Endothelial cell of umbilical vein (primary cell): Measurements from ENCODE around the gene NPLOC4. TPM values are rescaled to one million over a fixed set of nuclear protein-coding genes. Genes with fewer than 3 reads are reported as not detected.

Source experiments
- BruUV-seq: library from RNA; stranded (reverse); fragments of 400-500 nt; replicated peaks from 2 replicates; lab custom pipeline; 2021; lab: Mats Ljungman, UMichigan
- CTCF ChIA-PET: fragments of 300-600, 350-600 bp; sonication (Branson Sonifier 250); formaldehyde crosslinking; loops from one replicate; lab custom pipeline; 2021; ENCODE audit warnings: antibody characterized with exemption, inconsistent platforms; lab: Charles Lee
- POLR2A ChIA-PET: fragments of 300-600, 350-600 bp; sonication (Branson Sonifier 250); formaldehyde crosslinking; loops from one replicate; lab custom pipeline; 2021; ENCODE audit warnings: antibody characterized with exemption, inconsistent platforms; lab: Charles Lee
- DNase-seq: peaks from one replicate; pipeline ENCODE4 v3.0.0-alpha.2; 2011; ENCODE audit warnings: low read depth, low spot score
- FAIRE-seq: peaks from 2 replicates; lab custom pipeline; 2011; peaks lifted over from hg19 to GRCh38; lab: Jason Lieb, UNC
- H2AFZ ChIP-seq: 2 replicates; pipeline ENCODE4 v1.6.0; 2012; ENCODE audit warnings: low read depth, low read length, control low read depth, inconsistent platforms
- H3K27ac ChIP-seq: 2 replicates; pipeline ENCODE4 v1.5.1; 2011; ENCODE audit warnings: low read depth, mild to moderate bottlenecking, control low read depth, low read length, moderate library complexity; ENCODE audit not compliant: insufficient read depth
- H3K27me3 ChIP-seq, 2 experiments: 2 replicates each; pipeline versions ENCODE4 v1.6.0 to v1.6.1; 2011; ENCODE audit warnings: low read length in 2 of 2, mixed read lengths in 1 of 2; ENCODE audit not compliant: control insufficient read depth in 2 of 2, insufficient read depth in 2 of 2
- H3K36me3 ChIP-seq, 2 experiments: 2 replicates in 1 of 2; 3 replicates in 1 of 2; pipeline ENCODE4 v1.5.1; 2011; ENCODE audit warnings: low read length in 2 of 2, mild to moderate bottlenecking in 1 of 2, moderate library complexity in 1 of 2; ENCODE audit not compliant: control insufficient read depth in 2 of 2, insufficient read depth in 2 of 2; ENCODE audit errors: extremely low read depth in 1 of 2
- H3K4me1 ChIP-seq: 3 replicates; pipeline ENCODE4 v1.5.1; 2011; ENCODE audit warnings: mild to moderate bottlenecking, low read length; ENCODE audit not compliant: control insufficient read depth, insufficient read depth; ENCODE audit errors: extremely low read depth
- H3K4me2 ChIP-seq: 2 replicates; pipeline ENCODE4 v1.6.1; 2011; ENCODE audit warnings: low read length, control low read depth, mixed read lengths; ENCODE audit not compliant: insufficient read depth
- H3K4me3 ChIP-seq, 3 experiments: fragments of 200-600 bp in 1 of 3; sonication (generic), shearing (Covaris generic) in 1 of 3; replicated peaks in 1 of 3; 2 replicates each; pipeline ENCODE4 v1.5.1; 2011 to 2016; ENCODE audit warnings: control low read depth in 3 of 3, low read length in 3 of 3, mild to moderate bottlenecking in 2 of 3, inconsistent platforms in 1 of 3, low read depth in 1 of 3, moderate library complexity in 1 of 3; ENCODE audit not compliant: insufficient read depth in 1 of 3
- H3K79me2 ChIP-seq: 2 replicates; pipeline ENCODE4 v1.6.0; 2012; ENCODE audit warnings: low read length, inconsistent platforms; ENCODE audit not compliant: control insufficient read depth, insufficient read depth
- H3K9ac ChIP-seq: replicated peaks from 2 replicates; pipeline ENCODE3; 2011; ENCODE audit warnings: low read length, control low read depth; ENCODE audit not compliant: insufficient read depth; ENCODE audit errors: extremely low read depth
- H3K9me1 ChIP-seq: replicated peaks from 3 replicates; pipeline ENCODE4 v1.6.0; 2011; ENCODE audit warnings: mild to moderate bottlenecking, low read length; ENCODE audit not compliant: control insufficient read depth, insufficient read depth; ENCODE audit errors: extremely low read depth
- H3K9me3 ChIP-seq: replicated peaks from 2 replicates; pipeline ENCODE4 v1.5.1; 2012; ENCODE audit warnings: low read length, inconsistent platforms; ENCODE audit not compliant: control insufficient read depth, insufficient read depth
- H4K20me1 ChIP-seq: replicated peaks from 2 replicates; pipeline ENCODE3; 2011; ENCODE audit warnings: mild to moderate bottlenecking, low read length; ENCODE audit not compliant: control insufficient read depth, insufficient read depth; ENCODE audit errors: extremely low read depth
- EZH2 ChIP-seq: IDR thresholded peaks from 2 replicates; pipeline ENCODE4 v1.6.1; 2012; ENCODE audit warnings: borderline replicate concordance, low read depth, mild to moderate bottlenecking, moderate library complexity, low read length, inconsistent platforms; ENCODE audit not compliant: severe bottlenecking
- FOS ChIP-seq: IDR thresholded peaks from 2 replicates; pipeline ENCODE4 v1.6.1; 2011; ENCODE audit warnings: mild to moderate bottlenecking, low read length, moderate library complexity, borderline replicate concordance; ENCODE audit not compliant: insufficient read depth
- GATA2 ChIP-seq: IDR thresholded peaks from 2 replicates; pipeline ENCODE4 v1.7.0; 2011; ENCODE audit warnings: low read depth, mild to moderate bottlenecking, moderate library complexity, mixed read lengths, low read length; ENCODE audit not compliant: insufficient read length, insufficient read depth
- JUN ChIP-seq: IDR thresholded peaks from 2 replicates; pipeline ENCODE4 v1.6.1; 2011; ENCODE audit warnings: borderline replicate concordance, low read depth; ENCODE audit not compliant: insufficient read length, insufficient read depth
- MYC ChIP-seq: IDR thresholded peaks from one replicate; pipeline ENCODE4 v1.6.1; 2011; ENCODE audit warnings: mild to moderate bottlenecking, low read depth, low read length
- POLR2A ChIP-seq: IDR thresholded peaks from 2 replicates; pipeline ENCODE4 v1.6.1; 2012; ENCODE audit warnings: low read depth, mild to moderate bottlenecking, control low read depth, low read length
- POLR2AphosphoS5 ChIP-seq: IDR thresholded peaks from 2 replicates; pipeline ENCODE4 v1.6.1; 2012; ENCODE audit warnings: low read depth, mild to moderate bottlenecking, control low read depth, low read length, moderate library complexity; ENCODE audit not compliant: insufficient read depth
- dilution Hi-C: fragments of 300-500 bp; cut with MboI; formaldehyde crosslinking; loops from one replicate; pipeline ENCODE4 v1.15.0; 2019; ENCODE audit warnings: low sequenced_read_pairs; ENCODE audit not compliant: extremely low pct_ligation_motif_present
- intact Hi-C: fragments of 100-400 bp; cut with micrococcal nuclease; formaldehyde crosslinking; loops from one replicate; pipeline ENCODE4 v1.10.0; 2022
- polyA plus RNA-seq, 4 experiments: library from polyadenylated mRNA; depleted of rRNA in 3 of 4; stranded (reverse) in 3 of 4; unstranded in 1 of 4; fragments of >200 nt; gene quantifications; 2 replicates each; pipeline versions ENCODE4 v1.2.1 to v1.2.3, GENCODE V29; 2011 to 2012; ENCODE audit warnings: missing spikeins in 1 of 4
- total RNA-seq: library from RNA; stranded (reverse); gene quantifications from 2 replicates; pipeline ENCODE4 v1.2.3, GENCODE V29; 2021
- TF ChIP-seq, protein P1 (sequence below): IDR thresholded peaks from 2 replicates; pipeline ENCODE4 v1.6.1; 2011; ENCODE audit not compliant: insufficient read depth, insufficient read length
- TF ChIP-seq, protein P2 (sequence below), 2 donors: IDR thresholded peaks; 1 replicate in 1 of 2; 2 replicates in 1 of 2; pipeline ENCODE4 v1.5.1; 2011; ENCODE audit warnings: low read length in 2 of 2, mild to moderate bottlenecking in 2 of 2, moderate library complexity in 2 of 2, control low read depth in 1 of 2, inconsistent platforms in 1 of 2, low read depth in 1 of 2; ENCODE audit not compliant: insufficient read depth in 1 of 2; ENCODE audit errors: extremely low read depth in 1 of 2

The NPLOC4 gene
- total and polyA plus RNA-seq, 2 donors (not counting 3 experiments of a cell fraction or from before 2014, with no cell fraction given): 150 to 175 TPM

DNA sequence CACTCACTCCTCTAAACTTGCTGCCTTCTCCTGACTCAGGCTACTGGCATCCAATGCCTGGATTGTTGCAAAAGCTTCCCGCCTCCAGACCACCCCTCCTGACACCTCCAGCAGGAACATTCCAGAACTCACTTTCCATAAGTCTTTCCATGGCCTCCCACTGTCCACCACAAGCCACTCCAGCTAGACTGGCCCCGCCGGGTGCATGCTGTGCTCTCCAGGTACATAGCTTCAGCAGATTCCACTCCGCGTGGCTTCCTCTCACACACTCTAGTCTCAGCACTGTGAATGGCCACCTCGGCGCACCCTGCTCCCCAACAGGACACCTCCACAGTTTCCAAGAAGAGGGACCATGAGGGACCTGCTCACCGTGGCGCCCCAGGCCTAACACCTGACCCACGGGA is 58.9 kb downstream of the NPLOC4 start:
- Histone ChIP-seq H3K9me1 (no peaks in the 10 kb centered on the region), H3K36me3 (peaks cover 14 to 24% of the 10 kb centered on the region in 2 experiments), H3K9me3 (no peaks in the 10 kb centered on the region), H3K4me3 (no peak overlapping the region), H3K9ac (no peak overlapping the region), H3K4me2 (no peak overlapping the region), H3K79me2 (peaks cover 51% of the 10 kb centered on the region), H4K20me1 (no peaks in the 10 kb centered on the region), H3K4me1 (peaks cover 33% of the 10 kb centered on the region), H3K27ac (no peak overlapping the region), H2AFZ (no peak overlapping the region), H3K27me3 (no peaks in the 10 kb centered on the region)
- dilution Hi-C loops (no loop called here), intact Hi-C loops (no loop called here)
- no peak for FAIRE-seq
- DNase-seq: no peak
- CTCF ChIA-PET: interaction anchor here (2.0 to 2.7 kb wide), 2 partner anchors 11 to 16 kb away, joined by 8 to 18 read pairs; no protein-coding TSS in a partner anchor
- TF ChIP-seq JUN (no peak), POLR2AphosphoS5 (no peak), GATA2 (no peak), EZH2 (no peak), POLR2A (no peak), FOS (no peak), MYC (no peak)
- TF ChIP-seq, protein P1, sequence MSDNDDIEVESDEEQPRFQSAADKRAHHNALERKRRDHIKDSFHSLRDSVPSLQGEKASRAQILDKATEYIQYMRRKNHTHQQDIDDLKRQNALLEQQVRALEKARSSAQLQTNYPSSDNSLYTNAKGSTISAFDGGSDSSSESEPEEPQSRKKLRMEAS: no peak
- TF ChIP-seq, protein P2, sequence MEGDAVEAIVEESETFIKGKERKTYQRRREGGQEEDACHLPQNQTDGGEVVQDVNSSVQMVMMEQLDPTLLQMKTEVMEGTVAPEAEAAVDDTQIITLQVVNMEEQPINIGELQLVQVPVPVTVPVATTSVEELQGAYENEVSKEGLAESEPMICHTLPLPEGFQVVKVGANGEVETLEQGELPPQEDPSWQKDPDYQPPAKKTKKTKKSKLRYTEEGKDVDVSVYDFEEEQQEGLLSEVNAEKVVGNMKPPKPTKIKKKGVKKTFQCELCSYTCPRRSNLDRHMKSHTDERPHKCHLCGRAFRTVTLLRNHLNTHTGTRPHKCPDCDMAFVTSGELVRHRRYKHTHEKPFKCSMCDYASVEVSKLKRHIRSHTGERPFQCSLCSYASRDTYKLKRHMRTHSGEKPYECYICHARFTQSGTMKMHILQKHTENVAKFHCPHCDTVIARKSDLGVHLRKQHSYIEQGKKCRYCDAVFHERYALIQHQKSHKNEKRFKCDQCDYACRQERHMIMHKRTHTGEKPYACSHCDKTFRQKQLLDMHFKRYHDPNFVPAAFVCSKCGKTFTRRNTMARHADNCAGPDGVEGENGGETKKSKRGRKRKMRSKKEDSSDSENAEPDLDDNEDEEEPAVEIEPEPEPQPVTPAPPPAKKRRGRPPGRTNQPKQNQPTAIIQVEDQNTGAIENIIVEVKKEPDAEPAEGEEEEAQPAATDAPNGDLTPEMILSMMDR (IDR thresholded peaks at IDR 0.05; ENCODE audit: extremely low read depth in 1 of 2, insufficient read depth in 1 of 2, low read depth in 1 of 2, low read length in 2 of 2): no peak
- POLR2A ChIA-PET: no interaction called here
- no TSS peak for BruUV-seq
